Caco-2 (cell line): ENCODE results near the gene MAP7D3. TPM values are rescaled to one million over a fixed set of nuclear protein-coding genes. Genes with fewer than 3 reads are reported as not detected.

ENCODE experiments used
- BruUV-seq: library from RNA; stranded (reverse); fragments of 400-500 nt; replicated peaks from 2 replicates; lab custom pipeline; 2021; lab: Mats Ljungman, UMichigan
- CTCF ChIA-PET: fragments of 300-600 bp; sonication (Branson Sonifier 250); formaldehyde crosslinking; loops from one replicate; lab custom pipeline; 2022; ENCODE audit warnings: antibody characterized with exemption; lab: Charles Lee
- POLR2A ChIA-PET: fragments of 300-600 bp; sonication (Branson Sonifier 250); formaldehyde crosslinking; loops from one replicate; lab custom pipeline; 2022; ENCODE audit warnings: antibody characterized with exemption; lab: Charles Lee
- DNase-seq, 2 experiments: peaks; one replicate each; pipeline versions ENCODE4 v3.0.0 to v3.0.0-alpha.2; 2020 to 2022
- H3K27me3 ChIP-seq: replicated peaks from 2 replicates; pipeline ENCODE4 v1.6.0; 2011; ENCODE audit warnings: low read length; ENCODE audit not compliant: control insufficient read depth, insufficient read depth
- H3K36me3 ChIP-seq: 2 replicates; pipeline ENCODE4 v1.5.1; 2011; ENCODE audit warnings: low read length; ENCODE audit not compliant: control insufficient read depth, insufficient read depth
- H3K4me1 ChIP-seq: fragments of 250-450 bp; sonication (Bioruptor Pico); 2 replicates; pipeline ENCODE4 v1.5.1; 2020; ENCODE audit warnings: mild to moderate bottlenecking
- H3K4me3 ChIP-seq: 2 replicates; pipeline ENCODE4 v1.5.1; 2011; ENCODE audit warnings: low read depth, mild to moderate bottlenecking, control low read depth, low read length
- H3K9me3 ChIP-seq: fragments of 250-450 bp; sonication (Bioruptor Pico); 2 replicates; pipeline ENCODE4 v1.5.1; 2020; ENCODE audit warnings: mild to moderate bottlenecking, moderate library complexity
- H3K27ac Mint-ChIP-seq: one replicate; pipeline ENCODE4 v1.8.0; 2022; ENCODE audit warnings: mixed read lengths; ENCODE audit not compliant: unreplicated experiment
- H3K27me3 Mint-ChIP-seq: one replicate; pipeline ENCODE4 v1.8.0; 2022; ENCODE audit warnings: mixed read lengths; ENCODE audit not compliant: insufficient read depth, unreplicated experiment
- H3K36me3 Mint-ChIP-seq: one replicate; pipeline ENCODE4 v1.8.0; 2022; ENCODE audit warnings: mild to moderate bottlenecking, mixed read lengths; ENCODE audit not compliant: insufficient read depth, unreplicated experiment
- H3K4me1 Mint-ChIP-seq: one replicate; pipeline ENCODE4 v1.8.0; 2022; ENCODE audit warnings: low read depth, mixed read lengths; ENCODE audit not compliant: unreplicated experiment
- H3K4me3 Mint-ChIP-seq: one replicate; pipeline ENCODE4 v1.8.0; 2022; ENCODE audit warnings: mild to moderate bottlenecking, moderate library complexity, mixed read lengths; ENCODE audit not compliant: unreplicated experiment
- H3K9me3 Mint-ChIP-seq: one replicate; pipeline ENCODE4 v1.8.0; 2022; ENCODE audit warnings: mixed read lengths; ENCODE audit not compliant: unreplicated experiment
- intact Hi-C: fragments of 100-400 bp; cut with micrococcal nuclease; formaldehyde crosslinking; loops from one replicate; pipeline ENCODE4 v1.10.0; 2022; ENCODE audit not compliant: unreplicated experiment
- total RNA-seq: library from RNA; stranded (reverse); gene quantifications from 2 replicates; pipeline ENCODE4 v1.2.3, GENCODE V29; 2022
- TF ChIP-seq, protein P1 (sequence below), 2 experiments: fragments of 200-600 bp in 1 of 2; IDR thresholded peaks; 1 replicate in 1 of 2; 2 replicates in 1 of 2; pipeline versions ENCODE4 v1.5.1 to v1.8.0; 2011 to 2022; ENCODE audit warnings: antibody characterized with exemption in 1 of 2, control low read depth in 1 of 2, inconsistent platforms in 1 of 2, low read depth in 1 of 2, low read length in 1 of 2, mild to moderate bottlenecking in 1 of 2, moderate library complexity in 1 of 2; ENCODE audit not compliant: insufficient read depth in 1 of 2, severe bottlenecking in 1 of 2, unreplicated experiment in 1 of 2

Gene MAP7D3
- total RNA-seq, 1 experiment from 2014 or later = 6.0 TPM

DNA sequence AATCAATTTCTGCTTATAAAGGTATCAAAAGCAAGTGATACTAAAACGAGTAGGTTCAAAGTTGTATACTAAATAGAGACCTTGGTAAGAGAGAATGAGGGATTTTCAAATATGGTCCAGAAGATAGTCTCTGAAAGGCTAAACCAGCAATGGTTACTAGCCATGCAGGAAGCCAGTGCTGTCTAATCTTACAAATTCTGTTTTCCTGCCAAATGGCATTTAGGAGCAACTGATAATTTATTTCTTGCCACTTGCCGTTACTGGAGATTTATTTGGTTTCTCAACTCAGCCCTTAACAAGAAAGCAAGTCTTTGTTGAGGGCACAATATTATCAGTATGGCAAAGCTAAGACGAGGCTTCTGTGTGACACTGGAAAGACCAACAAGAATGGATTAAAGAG is 47.2 kb downstream of the MAP7D3 start:
- H3K27me3 ChIP-seq = no peaks in the 10 kb centered on the region
- intact Hi-C loops = loop anchor here (10.0 kb wide), 1 partner anchor 61 kb away; no protein-coding TSS in a partner anchor
- Mint-ChIP-seq H3K4me3 (no peak overlapping the region), H3K27me3 (no peaks in the 10 kb centered on the region), H3K27ac (no peak overlapping the region), H3K9me3 (no peaks in the 10 kb centered on the region), H3K4me1 (no peaks in the 10 kb centered on the region), H3K36me3 (no peaks in the 10 kb centered on the region)
- BruUV-seq = no TSS peak
- DNase-seq = no peak
- H3K4me3 ChIP-seq = no peak overlapping the region
- peaks cover 10% of the 10 kb centered on the region for H3K4me1 ChIP-seq
- no peaks in the 10 kb centered on the region for H3K9me3 ChIP-seq
- ChIA-PET POLR2A (no interaction called here), CTCF (no interaction called here)
- TF ChIP-seq, protein P1, sequence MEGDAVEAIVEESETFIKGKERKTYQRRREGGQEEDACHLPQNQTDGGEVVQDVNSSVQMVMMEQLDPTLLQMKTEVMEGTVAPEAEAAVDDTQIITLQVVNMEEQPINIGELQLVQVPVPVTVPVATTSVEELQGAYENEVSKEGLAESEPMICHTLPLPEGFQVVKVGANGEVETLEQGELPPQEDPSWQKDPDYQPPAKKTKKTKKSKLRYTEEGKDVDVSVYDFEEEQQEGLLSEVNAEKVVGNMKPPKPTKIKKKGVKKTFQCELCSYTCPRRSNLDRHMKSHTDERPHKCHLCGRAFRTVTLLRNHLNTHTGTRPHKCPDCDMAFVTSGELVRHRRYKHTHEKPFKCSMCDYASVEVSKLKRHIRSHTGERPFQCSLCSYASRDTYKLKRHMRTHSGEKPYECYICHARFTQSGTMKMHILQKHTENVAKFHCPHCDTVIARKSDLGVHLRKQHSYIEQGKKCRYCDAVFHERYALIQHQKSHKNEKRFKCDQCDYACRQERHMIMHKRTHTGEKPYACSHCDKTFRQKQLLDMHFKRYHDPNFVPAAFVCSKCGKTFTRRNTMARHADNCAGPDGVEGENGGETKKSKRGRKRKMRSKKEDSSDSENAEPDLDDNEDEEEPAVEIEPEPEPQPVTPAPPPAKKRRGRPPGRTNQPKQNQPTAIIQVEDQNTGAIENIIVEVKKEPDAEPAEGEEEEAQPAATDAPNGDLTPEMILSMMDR (IDR thresholded peaks at IDR 0.05; ENCODE audit: insufficient read depth in 1 of 2, low read depth in 1 of 2, low read length in 1 of 2, severe bottlenecking in 1 of 2, unreplicated experiment in 1 of 2) = no peak
- H3K36me3 ChIP-seq = no peaks in the 10 kb centered on the region

DNA sequence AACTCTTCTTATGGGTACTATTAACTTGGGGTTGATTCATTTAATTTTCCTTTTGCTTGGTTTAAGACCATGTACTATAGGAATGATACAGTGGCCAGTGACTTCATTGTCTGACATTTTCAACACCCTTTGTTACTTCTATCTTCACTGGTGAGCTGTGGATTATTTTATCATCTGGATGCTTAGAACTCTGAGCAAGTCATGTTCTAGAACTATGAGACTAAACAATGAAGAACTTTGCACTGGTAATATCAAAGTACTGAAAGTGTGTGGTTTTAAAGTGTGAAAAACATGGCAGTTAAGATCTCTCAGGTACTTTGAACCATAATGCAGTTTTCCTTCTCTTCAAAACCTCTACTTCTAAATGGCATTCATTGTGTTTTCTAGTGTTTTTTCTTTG is 47.8 kb downstream of the MAP7D3 start:
- TF ChIP-seq, protein P1 (IDR thresholded peaks at IDR 0.05; ENCODE audit: insufficient read depth in 1 of 2, low read depth in 1 of 2, low read length in 1 of 2, severe bottlenecking in 1 of 2, unreplicated experiment in 1 of 2) = no peak
- BruUV-seq = no TSS peak
- no peaks in the 10 kb centered on the region for H3K36me3 ChIP-seq
- peaks cover 10% of the 10 kb centered on the region for H3K4me1 ChIP-seq
- POLR2A ChIA-PET = no interaction called here
- no peaks in the 10 kb centered on the region for H3K27me3 ChIP-seq
- no peak overlapping the region for H3K27ac Mint-ChIP-seq
- no peaks in the 10 kb centered on the region for H3K9me3 ChIP-seq
- H3K4me1 Mint-ChIP-seq = no peaks in the 10 kb centered on the region
- intact Hi-C loops = loop anchor here (10.0 kb wide), 1 partner anchor 61 kb away; no protein-coding TSS in a partner anchor
- no peak overlapping the region for H3K4me3 ChIP-seq
- H3K4me3 Mint-ChIP-seq = no peak overlapping the region
- no peaks in the 10 kb centered on the region for H3K27me3 Mint-ChIP-seq
- no peaks in the 10 kb centered on the region for H3K36me3 Mint-ChIP-seq
- H3K9me3 Mint-ChIP-seq = no peaks in the 10 kb centered on the region
- DNase-seq = no peak
- CTCF ChIA-PET = no interaction called here

DNA sequence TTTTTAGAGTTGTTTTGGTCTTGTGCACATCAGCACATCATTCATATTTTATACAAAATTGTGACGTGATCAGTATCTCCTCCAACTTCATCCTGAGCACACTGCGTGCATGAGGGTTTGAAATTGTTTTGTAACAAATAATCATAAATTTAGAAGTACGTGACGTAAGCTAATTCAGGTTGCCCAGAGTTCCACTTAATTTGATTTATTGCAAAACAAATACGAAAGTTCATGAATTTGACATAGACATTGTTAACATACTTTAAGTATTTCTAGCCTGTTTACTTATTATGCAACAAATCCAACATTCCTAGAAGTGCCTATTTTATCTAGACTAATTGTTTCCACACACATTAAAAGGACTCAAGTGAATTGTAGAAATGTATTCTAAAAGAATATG is 48.3 kb downstream of the MAP7D3 start:
- H3K27me3 ChIP-seq = no peaks in the 10 kb centered on the region
- Mint-ChIP-seq H3K36me3 (no peaks in the 10 kb centered on the region), H3K4me3 (no peak overlapping the region), H3K27ac (no peak overlapping the region), H3K9me3 (no peaks in the 10 kb centered on the region), H3K27me3 (no peaks in the 10 kb centered on the region), H3K4me1 (no peaks in the 10 kb centered on the region)
- intact Hi-C loops = loop anchor here (10.0 kb wide), 1 partner anchor 62 kb away; no protein-coding TSS in a partner anchor
- no TSS peak for BruUV-seq
- POLR2A ChIA-PET = no interaction called here
- H3K36me3 ChIP-seq = no peaks in the 10 kb centered on the region
- no peak overlapping the region for H3K4me3 ChIP-seq
- DNase-seq = no peak
- TF ChIP-seq, protein P1 (IDR thresholded peaks at IDR 0.05; ENCODE audit: insufficient read depth in 1 of 2, low read depth in 1 of 2, low read length in 1 of 2, severe bottlenecking in 1 of 2, unreplicated experiment in 1 of 2) = no peak
- CTCF ChIA-PET = no interaction called here
- no peaks in the 10 kb centered on the region for H3K9me3 ChIP-seq
- peaks cover 10% of the 10 kb centered on the region for H3K4me1 ChIP-seq
